HEK293 (cell line): ENCODE data around the gene USP51.
A peak's percentile ranks its signal among the peaks of the same experiment; 100 is the strongest.

Source experiments
- CTCF ChIA-PET: fragments of 350-600 bp; formaldehyde crosslinking; extraction: SDS; loops from one replicate; lab custom pipeline; 2021; ENCODE audit warnings: antibody characterized with exemption; lab: Yijun Ruan, JAX
- POLR2A ChIA-PET: fragments of 300-600 bp; formaldehyde crosslinking; extraction: SDS; loops from one replicate; lab custom pipeline; 2020; ENCODE audit warnings: antibody characterized with exemption, inconsistent platforms; lab: Yijun Ruan, JAX
- H3K27ac ChIP-seq: fragments of 200-500 bp; sonication (Bioruptor generic); 2 replicates; pipeline ENCODE4 v1.5.1; 2014; ENCODE audit warnings: low read depth, low read length, control low read depth, inconsistent platforms; ENCODE audit errors: extremely low read depth
- H3K36me3 ChIP-seq, 2 experiments: fragments of 200-500 bp in 1 of 2; sonication (Bioruptor generic) in 1 of 2; 1 replicate in 1 of 2; 2 replicates in 1 of 2; pipeline ENCODE4 v1.5.1; 2014 to 2017; ENCODE audit warnings: inconsistent platforms in 2 of 2, low read length in 2 of 2; ENCODE audit not compliant: control insufficient read depth in 2 of 2, insufficient read depth in 1 of 2
- H3K4me1 ChIP-seq: fragments of 200-500 bp; sonication (Bioruptor generic); 2 replicates; pipeline ENCODE4 v1.5.1; 2014; ENCODE audit warnings: mild to moderate bottlenecking, low read length, inconsistent platforms; ENCODE audit not compliant: control insufficient read depth, insufficient read depth
- H3K4me3 ChIP-seq: 2 replicates; pipeline ENCODE4 v1.5.1; 2011; ENCODE audit warnings: low read depth, mild to moderate bottlenecking, control low read depth, low read length, moderate library complexity
- H3K9me3 ChIP-seq: fragments of 200-500 bp; sonication (Bioruptor generic); 2 replicates; pipeline ENCODE4 v1.5.1; 2014; ENCODE audit warnings: low read depth, low read length, inconsistent platforms; ENCODE audit not compliant: control insufficient read depth, insufficient read depth
- AEBP2 ChIP-seq: fragments of 450-650 bp; formaldehyde crosslinking; IDR thresholded peaks from 2 replicates; pipeline ENCODE4 v1.5.1; 2016; ENCODE audit warnings: missing biosample characterization, missing genetic modification characterization, borderline replicate concordance
- GLIS1 ChIP-seq: fragments of 450-650 bp; formaldehyde crosslinking; IDR thresholded peaks from 2 replicates; pipeline ENCODE4 v1.5.1; 2016; ENCODE audit warnings: missing biosample characterization, missing genetic modification characterization
- HOXA7 ChIP-seq: sonication (generic); formaldehyde crosslinking; IDR thresholded peaks from 2 replicates; pipeline ENCODE4 v1.8.1; 2022; ENCODE audit warnings: missing genetic modification reagents, borderline replicate concordance
- PATZ1 ChIP-seq: fragments of 450-650 bp; formaldehyde crosslinking; IDR thresholded peaks from 2 replicates; pipeline ENCODE4 v1.5.1; 2016; ENCODE audit warnings: missing biosample characterization, missing genetic modification characterization
- PRDM10 ChIP-seq: fragments of 450-650 bp; formaldehyde crosslinking; IDR thresholded peaks from 2 replicates; pipeline ENCODE4 v1.5.1; 2016; ENCODE audit warnings: missing biosample characterization, missing genetic modification characterization
- RBAK ChIP-seq: fragments of 450-650 bp; formaldehyde crosslinking; IDR thresholded peaks from 2 replicates; pipeline ENCODE4 v1.5.1; 2016; ENCODE audit warnings: missing biosample characterization, missing genetic modification characterization
- SP2 ChIP-seq: fragments of 450-650 bp; formaldehyde crosslinking; IDR thresholded peaks from 2 replicates; pipeline ENCODE4 v1.5.1; 2016; ENCODE audit warnings: missing biosample characterization, missing genetic modification characterization
- ZBTB1 ChIP-seq: fragments of 450-650 bp; formaldehyde crosslinking; IDR thresholded peaks from 2 replicates; pipeline ENCODE4 v1.5.1; 2016; ENCODE audit warnings: missing biosample characterization, missing genetic modification characterization
- ZBTB11 ChIP-seq: fragments of 450-650 bp; formaldehyde crosslinking; conservative IDR thresholded peaks from 2 replicates; pipeline ENCODE4 v1.5.1; 2016; ENCODE audit warnings: low read depth, missing biosample characterization, missing genetic modification characterization
- ZBTB8A ChIP-seq: fragments of 450-650 bp; formaldehyde crosslinking; IDR thresholded peaks from 2 replicates; pipeline ENCODE4 v1.5.1; 2016; ENCODE audit warnings: missing biosample characterization, missing genetic modification characterization
- ZIC2 ChIP-seq: fragments of 450-650 bp; formaldehyde crosslinking; IDR thresholded peaks from 2 replicates; pipeline ENCODE4 v1.5.1; 2016; ENCODE audit warnings: missing biosample characterization, missing genetic modification characterization
- ZNF335 ChIP-seq: fragments of 450-650 bp; formaldehyde crosslinking; conservative IDR thresholded peaks from 2 replicates; pipeline ENCODE4 v1.5.1; 2016; ENCODE audit warnings: missing biosample characterization, missing genetic modification characterization
- ZNF513 ChIP-seq: fragments of 450-650 bp; IDR thresholded peaks from 2 replicates; pipeline ENCODE4 v1.5.1; 2018; ENCODE audit warnings: missing biosample characterization, missing genetic modification characterization
- ZNF776 ChIP-seq: fragments of 450-650 bp; formaldehyde crosslinking; IDR thresholded peaks from 2 replicates; pipeline ENCODE4 v1.5.0; 2017; ENCODE audit warnings: missing biosample characterization, missing genetic modification characterization, borderline replicate concordance
- ZNF843 ChIP-seq: fragments of 450-650 bp; formaldehyde crosslinking; IDR thresholded peaks from 2 replicates; pipeline ENCODE4 v1.5.1; 2016; ENCODE audit warnings: missing biosample characterization, missing genetic modification characterization

Gene USP51

DNA sequence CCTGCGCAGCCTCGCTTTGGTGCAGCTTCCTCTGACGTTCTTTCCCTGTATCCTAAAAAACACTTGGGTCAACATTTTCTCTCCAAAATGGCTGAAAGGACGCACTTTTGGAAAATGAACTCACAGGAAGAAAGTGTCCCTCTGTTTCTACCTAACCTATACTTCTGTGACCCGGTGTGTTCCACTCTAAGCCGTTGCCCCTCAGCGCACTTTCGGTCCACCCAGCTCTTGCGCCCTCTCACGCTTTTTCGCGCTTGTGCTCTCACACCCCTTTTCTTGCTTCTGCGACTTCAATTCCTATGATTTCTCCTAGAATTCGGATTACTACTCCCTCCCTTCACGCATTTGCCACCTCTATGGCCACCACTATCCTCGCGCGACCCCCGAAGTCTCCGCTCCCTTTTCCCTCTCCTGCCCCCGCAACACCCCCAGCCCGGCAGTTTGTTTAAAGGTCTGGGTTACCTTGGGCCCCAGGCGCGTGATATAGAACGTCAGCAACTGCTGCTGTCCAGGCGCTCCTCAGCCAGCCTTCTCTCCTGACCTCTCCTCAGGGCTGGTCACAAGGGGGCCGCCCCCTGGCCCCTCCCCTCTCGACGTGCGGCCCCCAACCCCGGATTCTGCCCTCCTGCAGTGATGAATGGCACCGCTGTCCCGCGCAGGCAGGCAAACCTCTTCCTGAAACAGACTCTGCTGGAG is at the start of gene USP51:
Gene USP51, minus strand, starts transcription at position 535 of the 696 bp plus-strand sequence. CDS start 909 bp downstream, outside the sequence.
- peak within 1 kb of the TSS; percentile 41 for H3K4me3 ChIP-seq
- H3K27ac ChIP-seq, result peak within 1 kb of the TSS; percentile 59; the same call in 1 of the 2 replicates
- H3K36me3 ChIP-seq, result no peaks in the 10 kb centered on the region
- CTCF ChIA-PET, result no interaction called here
- TF ChIP-seq RBAK (tag by site-specific recombination) (no peak), GLIS1 (peak; percentile 55), PATZ1 (0 out of 2 replicates have a peak, but pooled peaks have one; percentile 23), ZIC2 (tag by site-specific recombination) (0 out of 2 replicates have a peak, but pooled peaks have one; percentile 8), SP2 (peak; percentile 45), PRDM10 (tag by site-specific recombination) (peak; percentile 19; the same call in 1 of the 2 replicates), ZNF335 (tag by site-specific recombination) (peak; percentile 67), ZBTB8A (tag by site-specific recombination) (peak; percentile 21; the same call in 1 of the 2 replicates), ZBTB1 (tag by site-specific recombination) (no peak), ZBTB11 (tag by site-specific recombination) (peak; percentile 41)
- no peaks in the 10 kb centered on the region for H3K4me1 ChIP-seq
- POLR2A ChIA-PET, result interaction anchor here (0.9 kb wide), 1 partner anchor 38 kb away, joined by 3 read pairs; the partner anchor contains the start of gene MAGEH1
- H3K9me3 ChIP-seq, result no peaks in the 10 kb centered on the region

DNA sequence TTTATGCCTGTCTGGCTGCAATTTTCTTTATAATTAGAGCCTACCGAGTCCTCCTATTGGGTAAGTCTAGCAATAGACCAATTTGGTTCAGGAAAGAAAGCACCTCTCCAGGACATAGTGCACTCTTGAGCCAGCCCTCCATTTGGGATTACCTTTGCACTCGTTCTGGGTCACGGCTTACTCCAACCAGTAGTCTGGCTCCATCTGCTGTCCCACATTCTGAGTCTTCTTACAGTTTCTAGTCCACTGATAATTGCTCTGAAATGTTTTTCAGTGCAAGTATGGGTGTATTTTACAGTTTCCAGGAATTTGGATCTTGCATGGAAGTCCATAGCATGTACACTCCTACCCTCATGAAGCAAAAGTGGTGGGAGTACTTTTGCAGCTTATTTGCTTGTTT is 34.8 kb upstream of the USP51 start:
- CTCF ChIA-PET, result no interaction called here
- H3K9me3 ChIP-seq, result no peaks in the 10 kb centered on the region
- H3K36me3 ChIP-seq, result no peaks in the 10 kb centered on the region
- no peak overlapping the region for H3K27ac ChIP-seq
- TF ChIP-seq HOXA7 (CRISPR knock-in tag) (no peak), ZNF513 (tag by site-specific recombination) (no peak), ZNF776 (no peak), AEBP2 (tag by site-specific recombination) (no peak), ZNF843 (no peak)
- no peak overlapping the region for H3K4me3 ChIP-seq
- POLR2A ChIA-PET, result no interaction called here
- H3K4me1 ChIP-seq, result no peaks in the 10 kb centered on the region
